MG63 (cell line): ENCODE results near the gene CYP3A4. TPM values are rescaled to one million over a fixed set of nuclear protein-coding genes. Genes with fewer than 3 reads are reported as not detected.
"Not testable (repeated sequence)": the region's sequence is repeated elsewhere in the genome, so short reads cannot be mapped to it uniquely, and the experiment has no call there.

Source experiments
- DNase-seq: peaks from one replicate; pipeline ENCODE4 v3.0.0-alpha.2; 2020
- H3K27me3 ChIP-seq: fragments of 250-450 bp; sonication (Bioruptor Pico); 2 replicates; pipeline ENCODE4 v1.5.1; 2020; ENCODE audit warnings: mild to moderate bottlenecking, moderate library complexity
- H3K36me3 ChIP-seq: fragments of 250-450 bp; sonication (Bioruptor Pico); 2 replicates; pipeline ENCODE4 v1.5.1; 2020; ENCODE audit warnings: mild to moderate bottlenecking, moderate library complexity
- H3K4me3 ChIP-seq: fragments of 250-450 bp; sonication (Bioruptor Pico); 2 replicates; pipeline ENCODE4 v1.5.1; 2020; ENCODE audit warnings: mild to moderate bottlenecking, moderate library complexity
- H3K9me3 ChIP-seq: fragments of 250-450 bp; sonication (Bioruptor Pico); 2 replicates; pipeline ENCODE4 v1.5.1; 2020; ENCODE audit warnings: mild to moderate bottlenecking, moderate library complexity
- total RNA-seq: library from RNA; depleted of rRNA; stranded (reverse); fragments of >200 nt; shearing (Covaris generic); gene quantifications from 2 replicates; pipeline ENCODE4 v1.2.3, GENCODE V29; 2014; ENCODE audit warnings: low replicate concordance; rRNA removed

The CYP3A4 gene
- not detected in 2 replicates for total RNA-seq

GRCh38 chr7:99784007-99784406 is at the start of gene CYP3A4:
TSS of gene CYP3A4 (minus strand) at chr7:99784184. CDS start at chr7:99784081, 103 bp downstream.
- Histone ChIP-seq H3K36me3 (no peaks in the 10 kb centered on the region), H3K4me3 (no peak within 1 kb of the TSS), H3K27me3 (no peaks in the 10 kb centered on the region), H3K9me3 (no peaks in the 10 kb centered on the region)
- DNase-seq: peak; percentile 57

GRCh38 chr7:99833289-99833877 is 49.4 kb upstream of the CYP3A4 start:
- DNase-seq: no peak
- Histone ChIP-seq H3K27me3 (no peaks in the 10 kb centered on the region), H3K9me3 (no peaks in the 10 kb centered on the region), H3K4me3 (no peak overlapping the region), H3K36me3 (no peaks in the 10 kb centered on the region)

DNA sequence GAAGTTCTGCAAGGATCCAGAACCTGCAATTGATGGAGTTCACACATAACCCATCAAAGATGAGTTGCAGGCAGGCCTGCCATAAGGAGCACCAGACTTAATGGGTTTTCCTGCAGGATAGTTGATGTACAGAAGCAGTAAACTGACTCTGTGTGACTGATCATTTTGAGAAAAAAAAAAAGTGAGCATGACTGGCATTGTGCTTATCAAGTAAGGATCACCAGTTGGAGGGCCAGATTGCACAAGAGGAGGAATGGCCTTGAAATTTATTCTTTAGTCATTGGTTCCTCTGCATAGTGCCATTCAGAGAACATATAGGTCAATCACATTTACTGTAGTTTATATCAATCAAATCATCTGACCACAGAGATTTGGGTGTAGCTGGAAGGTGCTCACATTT is 47.6 kb upstream of the CYP3A4 start:
- H3K27me3 ChIP-seq: no peaks in the 10 kb centered on the region
- no peaks in the 10 kb centered on the region for H3K36me3 ChIP-seq
- no peak for DNase-seq
- H3K4me3 ChIP-seq: no peak overlapping the region
- no peaks in the 10 kb centered on the region for H3K9me3 ChIP-seq

GRCh38 chr7:99829524-99830160 is 45.7 kb upstream of the CYP3A4 start:
- Histone ChIP-seq H3K36me3 (no peaks in the 10 kb centered on the region), H3K9me3 (no peaks in the 10 kb centered on the region), H3K27me3 (no peaks in the 10 kb centered on the region), H3K4me3 (no peak overlapping the region)
- DNase-seq: no peak

- H3K4me3 ChIP-seq: no peak overlapping the region
- no peaks in the 10 kb centered on the region for H3K27me3 ChIP-seq
- H3K36me3 ChIP-seq: no peaks in the 10 kb centered on the region
- DNase-seq: no peak
- H3K9me3 ChIP-seq: no peaks in the 10 kb centered on the region
These were observed 44.8 kb upstream of the CYP3A4 start for GRCh38 chr7:99828811-99829210.

- Histone ChIP-seq H3K36me3 (no peaks in the 10 kb centered on the region), H3K9me3 (no peaks in the 10 kb centered on the region), H3K27me3 (no peaks in the 10 kb centered on the region), H3K4me3 (no peak overlapping the region)
- no peak for DNase-seq
These were observed 43.2 kb upstream of the CYP3A4 start for GRCh38 chr7:99827040-99827778.

DNA sequence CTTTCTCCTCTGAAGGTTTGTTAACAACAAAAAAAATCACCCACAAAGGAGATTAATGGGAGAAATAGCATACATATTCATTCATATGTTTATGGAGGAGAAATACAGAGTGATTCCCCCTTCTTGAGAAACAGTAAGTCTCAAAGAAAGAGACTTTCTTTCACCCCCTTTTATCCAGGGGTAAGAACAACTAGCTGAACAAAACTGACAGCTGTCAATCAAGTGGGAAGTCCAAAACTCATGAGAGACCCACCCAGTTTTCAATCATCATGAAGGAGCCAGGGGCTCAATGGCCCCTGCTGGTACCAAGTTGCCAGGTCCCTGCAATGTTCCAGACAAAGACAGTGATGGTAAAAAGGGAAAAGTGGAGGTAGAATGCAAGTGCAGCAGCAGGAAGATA is 41.9 kb upstream of the CYP3A4 start:
- Histone ChIP-seq H3K27me3 (no peaks in the 10 kb centered on the region), H3K36me3 (no peaks in the 10 kb centered on the region), H3K4me3 (no peak overlapping the region), H3K9me3 (no peaks in the 10 kb centered on the region)
- no peak for DNase-seq

- Histone ChIP-seq H3K36me3 (no peaks in the 10 kb centered on the region), H3K9me3 (no peaks in the 10 kb centered on the region), H3K4me3 (no peak overlapping the region), H3K27me3 (no peaks in the 10 kb centered on the region)
- no peak for DNase-seq
These were observed 41.5 kb upstream of the CYP3A4 start for GRCh38 chr7:99825452-99825851.

DNA sequence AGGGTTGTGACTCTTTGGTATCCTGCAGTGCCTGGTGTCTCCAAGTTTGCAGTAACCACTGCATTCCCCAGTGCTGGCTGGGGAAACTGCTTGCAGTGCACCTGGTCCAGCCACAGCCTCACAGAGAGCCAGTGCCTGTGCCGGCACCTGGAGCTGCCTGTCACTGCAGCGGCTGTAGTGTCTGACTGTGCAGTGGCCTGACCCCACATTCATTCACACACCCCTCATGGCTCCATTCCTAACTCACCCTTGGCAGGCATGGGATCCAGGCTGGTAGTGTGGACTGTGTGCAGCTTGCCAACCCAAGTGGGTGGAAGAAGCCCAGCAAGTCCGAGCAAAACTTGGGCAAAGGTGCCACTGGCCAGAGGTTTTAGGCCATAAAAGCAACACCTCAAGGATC is 40.1 kb upstream of the CYP3A4 start:
- DNase-seq: no peak
- H3K9me3 ChIP-seq: no peaks in the 10 kb centered on the region
- no peak overlapping the region for H3K4me3 ChIP-seq
- H3K36me3 ChIP-seq: no peaks in the 10 kb centered on the region
- no peaks in the 10 kb centered on the region for H3K27me3 ChIP-seq

- H3K9me3 ChIP-seq: no peaks in the 10 kb centered on the region
- H3K27me3 ChIP-seq: no peaks in the 10 kb centered on the region
- no peak for DNase-seq
- H3K4me3 ChIP-seq: no peak overlapping the region
- no peaks in the 10 kb centered on the region for H3K36me3 ChIP-seq
These were observed 39.0 kb upstream of the CYP3A4 start for GRCh38 chr7:99822731-99823718.

DNA sequence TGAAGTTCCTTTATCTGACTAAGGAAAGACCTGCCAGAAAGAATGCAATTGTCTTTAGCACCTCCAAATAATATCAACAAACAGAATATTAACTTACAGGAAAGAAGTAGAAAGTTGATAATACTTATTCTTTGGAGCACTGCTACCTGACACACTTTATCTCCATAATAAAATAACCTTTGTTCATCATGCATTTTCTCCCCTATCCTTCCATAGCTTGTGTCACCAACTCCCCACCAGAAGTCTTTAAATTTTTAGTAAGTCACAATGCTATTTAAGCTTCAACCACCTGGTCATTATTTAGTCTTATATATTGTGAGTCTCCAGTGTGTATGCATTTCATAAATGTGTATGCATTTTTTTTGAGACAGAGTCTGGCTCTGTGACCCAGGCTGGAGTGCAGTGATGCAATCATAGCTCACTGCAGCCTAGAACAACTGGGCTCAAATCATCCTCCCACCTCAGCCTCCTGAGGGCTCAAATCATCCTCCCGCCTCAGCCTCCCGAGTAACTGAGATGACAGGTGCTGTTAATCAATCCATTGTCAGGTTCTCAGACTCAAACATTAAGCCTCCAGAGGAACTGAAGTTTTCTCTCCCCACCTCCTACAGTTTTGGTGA is 36.5 kb upstream of the CYP3A4 start:
- no peaks in the 10 kb centered on the region for H3K9me3 ChIP-seq
- no peak overlapping the region for H3K4me3 ChIP-seq
- DNase-seq: no peak
- H3K27me3 ChIP-seq: no peaks in the 10 kb centered on the region
- H3K36me3 ChIP-seq: no peaks in the 10 kb centered on the region

- H3K4me3 ChIP-seq: no peak overlapping the region
- no peaks in the 10 kb centered on the region for H3K27me3 ChIP-seq
- DNase-seq: no peak
- H3K36me3 ChIP-seq: no peaks in the 10 kb centered on the region
- no peaks in the 10 kb centered on the region; the same call in 1 of the 2 replicates for H3K9me3 ChIP-seq
These were observed 24.8 kb upstream of the CYP3A4 start for GRCh38 chr7:99808766-99809165.

DNA sequence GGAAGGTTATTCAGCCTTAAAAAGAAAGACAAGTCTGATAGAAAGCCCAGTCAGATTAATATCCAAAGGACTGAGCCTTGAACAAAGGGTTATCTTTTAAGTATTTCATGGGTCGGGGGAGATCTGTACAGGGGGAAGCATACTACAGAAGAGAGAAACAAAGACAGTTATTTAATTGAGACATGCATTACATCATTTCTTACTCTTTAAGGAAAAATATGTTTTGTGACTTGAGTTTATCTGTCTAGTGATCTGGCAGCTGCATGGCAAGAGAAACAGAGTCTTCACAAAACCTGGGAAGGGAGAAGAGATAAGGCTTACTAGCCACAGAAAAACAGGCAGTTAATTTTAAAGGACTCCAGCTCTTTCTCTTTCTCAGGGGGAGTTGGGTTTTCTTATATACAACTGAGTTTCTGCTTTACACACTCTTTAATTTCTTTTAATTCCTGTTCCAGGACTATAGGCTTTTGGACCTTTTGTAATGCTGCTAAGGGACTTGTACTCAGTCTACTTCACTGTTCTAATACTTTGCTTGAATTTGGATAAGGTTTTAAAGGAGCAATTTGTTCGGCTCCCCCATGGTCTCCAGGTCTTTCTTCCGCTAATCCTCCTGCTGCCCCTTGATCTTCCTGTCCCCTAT is 23.0 kb upstream of the CYP3A4 start:
- no peaks in the 10 kb centered on the region; the same call in 1 of the 2 replicates for H3K9me3 ChIP-seq
- H3K4me3 ChIP-seq: no peak overlapping the region
- DNase-seq: no peak
- H3K36me3 ChIP-seq: no peaks in the 10 kb centered on the region
- no peaks in the 10 kb centered on the region for H3K27me3 ChIP-seq

DNA sequence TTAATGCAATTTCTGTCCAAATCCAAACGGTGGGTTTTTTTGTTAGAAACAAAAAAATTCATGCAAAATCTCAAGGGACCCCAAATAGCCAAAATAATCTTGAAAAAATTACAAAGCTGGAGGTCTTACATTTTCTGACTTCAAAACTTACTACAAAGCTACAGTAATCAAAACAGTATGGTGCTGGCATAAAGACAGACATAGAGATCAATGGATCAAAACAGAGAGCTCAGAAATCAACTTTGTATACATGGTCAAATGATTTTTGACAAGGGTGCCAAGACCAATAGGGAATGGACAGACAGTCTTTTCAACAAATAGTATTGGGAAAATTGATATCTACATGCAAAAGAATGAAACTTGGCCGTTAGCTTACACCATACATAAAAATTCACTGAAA is 21.7 kb upstream of the CYP3A4 start:
- Histone ChIP-seq H3K4me3 (no peak overlapping the region), H3K9me3 (no peaks in the 10 kb centered on the region; the same call in 1 of the 2 replicates), H3K36me3 (no peaks in the 10 kb centered on the region), H3K27me3 (no peaks in the 10 kb centered on the region)
- DNase-seq: no peak

GRCh38 chr7:99803118-99803517 is 19.1 kb upstream of the CYP3A4 start:
- not testable (repeated sequence) for DNase-seq, H3K27me3 ChIP-seq, H3K9me3 ChIP-seq, H3K4me3 ChIP-seq, H3K36me3 ChIP-seq

DNA sequence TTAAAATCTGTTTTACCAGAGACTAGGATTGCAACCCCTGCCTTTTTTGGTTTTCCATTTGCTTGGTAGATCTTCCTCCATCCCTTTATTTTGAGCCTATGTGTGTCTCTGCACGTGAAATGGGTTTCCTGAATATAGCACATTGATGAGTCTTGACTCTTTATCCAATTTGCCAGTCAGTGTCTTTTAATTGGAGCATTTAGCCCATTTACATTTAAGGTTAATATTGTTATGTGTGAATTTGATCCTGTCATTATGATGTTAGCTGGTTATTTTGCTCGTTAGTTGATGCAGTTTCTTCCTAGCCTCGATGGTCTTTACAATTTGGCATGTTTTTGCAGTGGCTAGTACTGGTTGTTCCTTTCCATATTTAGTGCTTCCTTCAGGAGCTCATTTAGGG is 17.4 kb upstream of the CYP3A4 start:
- DNase-seq, H3K4me3 ChIP-seq, H3K9me3 ChIP-seq, H3K36me3 ChIP-seq, H3K27me3 ChIP-seq: not testable (repeated sequence)
